Panc1 (cell line): ENCODE results near the gene ZCCHC10. TPM values are rescaled to one million over a fixed set of nuclear protein-coding genes. Genes with fewer than 3 reads are reported as not detected.

Experiments used
- ATAC-seq: fragments of 200-7000 bp; cut with Tn5 transposase; 2 replicates; pipeline ENCODE4 v1.9.1; 2020; ENCODE audit warnings: mild to moderate bottlenecking, moderate library complexity
- BruUV-seq: library from RNA; stranded (reverse); fragments of 400-500 nt; replicated peaks from 2 replicates; lab custom pipeline; 2021; lab: Mats Ljungman, UMichigan
- CTCF ChIA-PET: fragments of 300-600 bp; sonication (Branson Sonifier 250); formaldehyde crosslinking; loops from one replicate; lab custom pipeline; 2022; ENCODE audit warnings: antibody characterized with exemption; lab: Charles Lee
- POLR2A ChIA-PET: fragments of 300-600 bp; sonication (Branson Sonifier 250); formaldehyde crosslinking; loops from one replicate; lab custom pipeline; 2022; ENCODE audit warnings: antibody characterized with exemption; lab: Charles Lee
- DNase-seq: peaks from one replicate; pipeline ENCODE4 v3.0.0-alpha.2; 2010; ENCODE audit warnings: low read depth, low spot score
- H3K27ac ChIP-seq: 2 replicates; pipeline ENCODE4 v1.5.1; 2011; ENCODE audit warnings: mild to moderate bottlenecking, low read length, inconsistent platforms
- H3K27me3 ChIP-seq: fragments of 200-500 bp; sonication (Bioruptor generic); 2 replicates; pipeline ENCODE4 v1.6.0; 2014; ENCODE audit warnings: low read length, inconsistent platforms; ENCODE audit not compliant: control insufficient read depth, insufficient read depth
- H3K36me3 ChIP-seq: fragments of 200-500 bp; sonication (Bioruptor generic); 2 replicates; pipeline ENCODE4 v1.5.1; 2014; ENCODE audit warnings: inconsistent platforms, mild to moderate bottlenecking, low read length, moderate library complexity; ENCODE audit not compliant: control insufficient read depth, insufficient read depth
- H3K4me1 ChIP-seq: 2 replicates; pipeline ENCODE4 v1.5.1; 2011; ENCODE audit warnings: inconsistent platforms, mild to moderate bottlenecking, low read length, moderate library complexity; ENCODE audit not compliant: control insufficient read depth, insufficient read depth
- H3K4me3 ChIP-seq, 2 experiments: 2 replicates each; pipeline ENCODE4 v1.5.1; 2011 to 2012; ENCODE audit warnings: low read depth in 2 of 2, low read length in 2 of 2, mild to moderate bottlenecking in 2 of 2, inconsistent platforms in 1 of 2, moderate library complexity in 1 of 2
- H3K9me3 ChIP-seq: fragments of 200-500 bp; sonication (Bioruptor generic); 2 replicates; pipeline ENCODE4 v1.5.1; 2014; ENCODE audit warnings: low read depth, mild to moderate bottlenecking, inconsistent platforms, low read length, moderate library complexity; ENCODE audit not compliant: control insufficient read depth, insufficient read depth
- POLR2AphosphoS5 ChIP-seq: IDR thresholded peaks from 2 replicates; pipeline ENCODE4 v1.6.1; 2012; ENCODE audit warnings: mild to moderate bottlenecking, low read depth, low read length, moderate library complexity
- SIN3A ChIP-seq: IDR thresholded peaks from 2 replicates; pipeline ENCODE4 v1.6.1; 2012; ENCODE audit warnings: low read depth, mild to moderate bottlenecking, low read length, moderate library complexity, borderline replicate concordance; ENCODE audit not compliant: insufficient read depth
- TCF7L2 ChIP-seq: IDR thresholded peaks from 2 replicates; pipeline ENCODE4 v1.6.1; 2011; ENCODE audit warnings: mild to moderate bottlenecking, low read depth, low read length, inconsistent platforms
- in situ Hi-C: cut with HindIII; loops from 2 replicates; pipeline ENCODE4 v1.10.0; 2016; ENCODE audit warnings: low sequenced_read_pairs, low pct_unique_long_range_greater_than_20kb
- intact Hi-C: fragments of 100-400 bp; cut with micrococcal nuclease; formaldehyde crosslinking; loops from one replicate; pipeline ENCODE4 v1.10.0; 2022; ENCODE audit not compliant: unreplicated experiment
- total RNA-seq: library from RNA; stranded (reverse); gene quantifications from one replicate; pipeline ENCODE4 v1.2.1, GENCODE V29; 2021; ENCODE audit not compliant: unreplicated experiment
- TF ChIP-seq, protein P1 (sequence below), 2 experiments: IDR thresholded peaks; 2 replicates each; pipeline ENCODE4 v1.6.1; 2011 to 2012; ENCODE audit warnings: low read depth in 2 of 2, control low read depth in 1 of 2, low read length in 1 of 2, mild to moderate bottlenecking in 1 of 2, moderate library complexity in 1 of 2; ENCODE audit not compliant: insufficient read depth in 1 of 2
- TF ChIP-seq, protein P2 (sequence below): fragments of 450-650 bp; IDR thresholded peaks from 2 replicates; pipeline ENCODE4 v1.5.1; 2017; ENCODE audit warnings: mild to moderate bottlenecking

Gene ZCCHC10
- total RNA-seq, 1 experiment from 2014 or later: 30.8 TPM

DNA sequence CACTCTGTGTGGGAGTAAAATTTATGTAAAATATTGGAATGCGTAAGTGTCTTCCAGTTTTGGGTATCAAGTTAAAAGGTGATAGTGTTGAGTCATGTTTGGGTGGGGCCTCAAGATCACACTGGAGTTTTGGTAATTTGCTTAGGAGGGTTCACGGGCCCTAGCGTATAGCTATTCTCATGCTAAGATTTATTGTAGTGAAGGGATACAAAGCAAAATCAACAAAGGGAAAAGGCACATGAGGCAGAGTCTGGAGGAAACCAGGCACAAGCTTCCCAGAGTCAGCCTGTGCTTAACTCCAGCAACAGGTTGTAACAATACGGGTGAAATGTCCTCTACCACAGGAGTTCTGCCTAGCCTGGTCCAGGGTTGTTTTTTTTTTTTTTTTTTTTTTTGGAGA lies 45.7 kb upstream of the ZCCHC10 start:
- H3K4me3 ChIP-seq: no peak overlapping the region
- in situ Hi-C loops: no loop called here
- intact Hi-C loops: no loop called here
- ChIA-PET POLR2A (no interaction called here), CTCF (interaction anchor here (0.6 kb wide), 1 partner anchor 11 kb away, joined by 3 read pairs; no protein-coding TSS in a partner anchor)
- DNase-seq: no peak
- peaks cover 37% of the 10 kb centered on the region for H3K36me3 ChIP-seq
- TF ChIP-seq SIN3A: no peak
- no peaks in the 10 kb centered on the region for H3K4me1 ChIP-seq
- no peaks in the 10 kb centered on the region for H3K27me3 ChIP-seq
- H3K9me3 ChIP-seq: no peaks in the 10 kb centered on the region
- no TSS peak for BruUV-seq
- H3K27ac ChIP-seq: no peak overlapping the region
- ATAC-seq: no peak

DNA sequence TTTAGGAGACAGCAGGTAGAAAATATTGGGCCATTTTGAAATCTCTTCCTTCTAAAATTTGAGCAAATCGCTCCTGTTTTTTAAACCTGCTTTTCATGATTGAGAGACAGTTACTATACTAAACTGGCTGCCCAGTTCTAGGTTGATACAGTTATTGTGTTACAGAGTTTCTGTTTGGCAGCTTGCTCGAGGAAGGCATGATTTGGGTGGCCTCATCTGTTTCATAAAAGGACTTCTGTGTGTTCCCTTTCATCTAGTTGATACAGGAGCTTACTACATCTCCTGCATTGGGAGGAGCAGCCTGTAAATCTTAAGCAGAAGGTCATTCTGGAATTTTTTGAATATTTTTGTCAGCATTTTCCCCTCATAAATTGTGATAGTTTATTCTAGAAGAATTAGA lies 39.7 kb upstream of the ZCCHC10 start:
- in situ Hi-C loops (no loop called here), intact Hi-C loops (no loop called here)
- Histone ChIP-seq H3K9me3 (no peaks in the 10 kb centered on the region), H3K27me3 (no peaks in the 10 kb centered on the region), H3K4me1 (0 out of 2 replicates have a peak, but pooled peaks cover 9% of the 10 kb centered on the region), H3K4me3 (no peak overlapping the region), H3K27ac (no peak overlapping the region), H3K36me3 (peaks cover 12% of the 10 kb centered on the region; the same call in 1 of the 2 replicates)
- no peak for DNase-seq
- TF ChIP-seq SIN3A (no peak), TCF7L2 (no peak), POLR2AphosphoS5 (no peak)
- TF ChIP-seq, protein P1, sequence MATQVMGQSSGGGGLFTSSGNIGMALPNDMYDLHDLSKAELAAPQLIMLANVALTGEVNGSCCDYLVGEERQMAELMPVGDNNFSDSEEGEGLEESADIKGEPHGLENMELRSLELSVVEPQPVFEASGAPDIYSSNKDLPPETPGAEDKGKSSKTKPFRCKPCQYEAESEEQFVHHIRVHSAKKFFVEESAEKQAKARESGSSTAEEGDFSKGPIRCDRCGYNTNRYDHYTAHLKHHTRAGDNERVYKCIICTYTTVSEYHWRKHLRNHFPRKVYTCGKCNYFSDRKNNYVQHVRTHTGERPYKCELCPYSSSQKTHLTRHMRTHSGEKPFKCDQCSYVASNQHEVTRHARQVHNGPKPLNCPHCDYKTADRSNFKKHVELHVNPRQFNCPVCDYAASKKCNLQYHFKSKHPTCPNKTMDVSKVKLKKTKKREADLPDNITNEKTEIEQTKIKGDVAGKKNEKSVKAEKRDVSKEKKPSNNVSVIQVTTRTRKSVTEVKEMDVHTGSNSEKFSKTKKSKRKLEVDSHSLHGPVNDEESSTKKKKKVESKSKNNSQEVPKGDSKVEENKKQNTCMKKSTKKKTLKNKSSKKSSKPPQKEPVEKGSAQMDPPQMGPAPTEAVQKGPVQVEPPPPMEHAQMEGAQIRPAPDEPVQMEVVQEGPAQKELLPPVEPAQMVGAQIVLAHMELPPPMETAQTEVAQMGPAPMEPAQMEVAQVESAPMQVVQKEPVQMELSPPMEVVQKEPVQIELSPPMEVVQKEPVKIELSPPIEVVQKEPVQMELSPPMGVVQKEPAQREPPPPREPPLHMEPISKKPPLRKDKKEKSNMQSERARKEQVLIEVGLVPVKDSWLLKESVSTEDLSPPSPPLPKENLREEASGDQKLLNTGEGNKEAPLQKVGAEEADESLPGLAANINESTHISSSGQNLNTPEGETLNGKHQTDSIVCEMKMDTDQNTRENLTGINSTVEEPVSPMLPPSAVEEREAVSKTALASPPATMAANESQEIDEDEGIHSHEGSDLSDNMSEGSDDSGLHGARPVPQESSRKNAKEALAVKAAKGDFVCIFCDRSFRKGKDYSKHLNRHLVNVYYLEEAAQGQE (IDR thresholded peaks at IDR 0.05; ENCODE audit: insufficient read depth in 1 of 2, low read depth in 2 of 2, low read length in 1 of 2): no peak
- TF ChIP-seq, protein P2, sequence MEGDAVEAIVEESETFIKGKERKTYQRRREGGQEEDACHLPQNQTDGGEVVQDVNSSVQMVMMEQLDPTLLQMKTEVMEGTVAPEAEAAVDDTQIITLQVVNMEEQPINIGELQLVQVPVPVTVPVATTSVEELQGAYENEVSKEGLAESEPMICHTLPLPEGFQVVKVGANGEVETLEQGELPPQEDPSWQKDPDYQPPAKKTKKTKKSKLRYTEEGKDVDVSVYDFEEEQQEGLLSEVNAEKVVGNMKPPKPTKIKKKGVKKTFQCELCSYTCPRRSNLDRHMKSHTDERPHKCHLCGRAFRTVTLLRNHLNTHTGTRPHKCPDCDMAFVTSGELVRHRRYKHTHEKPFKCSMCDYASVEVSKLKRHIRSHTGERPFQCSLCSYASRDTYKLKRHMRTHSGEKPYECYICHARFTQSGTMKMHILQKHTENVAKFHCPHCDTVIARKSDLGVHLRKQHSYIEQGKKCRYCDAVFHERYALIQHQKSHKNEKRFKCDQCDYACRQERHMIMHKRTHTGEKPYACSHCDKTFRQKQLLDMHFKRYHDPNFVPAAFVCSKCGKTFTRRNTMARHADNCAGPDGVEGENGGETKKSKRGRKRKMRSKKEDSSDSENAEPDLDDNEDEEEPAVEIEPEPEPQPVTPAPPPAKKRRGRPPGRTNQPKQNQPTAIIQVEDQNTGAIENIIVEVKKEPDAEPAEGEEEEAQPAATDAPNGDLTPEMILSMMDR: no peak
- no peak for ATAC-seq
- ChIA-PET CTCF (no interaction called here), POLR2A (no interaction called here)
- BruUV-seq: no TSS peak

DNA sequence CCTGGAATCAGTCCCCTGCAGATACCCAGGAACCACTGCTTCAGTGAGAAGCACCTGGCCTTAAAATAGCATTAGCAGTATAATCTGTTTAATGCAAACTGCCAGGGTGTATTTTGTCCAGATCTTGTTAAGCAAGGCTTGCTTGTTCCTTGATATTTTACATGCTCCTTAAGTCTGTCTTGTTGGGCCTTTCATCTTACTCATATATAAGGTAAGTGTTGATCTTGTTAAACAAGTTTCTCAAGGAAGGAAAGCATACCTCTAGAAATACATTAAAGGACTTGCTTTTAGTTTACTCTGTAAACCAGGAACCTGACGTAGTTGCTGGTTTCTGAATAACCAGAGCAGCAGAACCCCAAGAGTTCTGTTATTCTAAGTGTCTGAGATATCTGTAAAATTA lies 39.1 kb upstream of the ZCCHC10 start:
- intact Hi-C loops: no loop called here

More for the DNA sequence above, 39.1 kb upstream of the ZCCHC10 start:
- Histone ChIP-seq H3K36me3 (peaks cover 12% of the 10 kb centered on the region; the same call in 1 of the 2 replicates), H3K4me3 (no peak overlapping the region), H3K27ac (no peak overlapping the region), H3K27me3 (no peaks in the 10 kb centered on the region), H3K9me3 (no peaks in the 10 kb centered on the region), H3K4me1 (0 out of 2 replicates have a peak, but pooled peaks cover 9% of the 10 kb centered on the region)
- DNase-seq: no peak
- CTCF ChIA-PET: no interaction called here
- BruUV-seq: no TSS peak
- TF ChIP-seq SIN3A: no peak
- POLR2A ChIA-PET: no interaction called here
- ATAC-seq: no peak
- in situ Hi-C loops: no loop called here
